Globus pallidus (tissue), 1 donor: ENCODE measurements around the gene SYF2.
"Not testable (repeated sequence)": the region's sequence is repeated elsewhere in the genome, so short reads cannot be mapped to it uniquely, and the experiment has no call there.

Source experiments
- DNase-seq: peaks from one replicate; pipeline ENCODE4 v3.0.0-alpha.2; 2015; ENCODE audit warnings: low spot score

The SYF2 gene

DNA sequence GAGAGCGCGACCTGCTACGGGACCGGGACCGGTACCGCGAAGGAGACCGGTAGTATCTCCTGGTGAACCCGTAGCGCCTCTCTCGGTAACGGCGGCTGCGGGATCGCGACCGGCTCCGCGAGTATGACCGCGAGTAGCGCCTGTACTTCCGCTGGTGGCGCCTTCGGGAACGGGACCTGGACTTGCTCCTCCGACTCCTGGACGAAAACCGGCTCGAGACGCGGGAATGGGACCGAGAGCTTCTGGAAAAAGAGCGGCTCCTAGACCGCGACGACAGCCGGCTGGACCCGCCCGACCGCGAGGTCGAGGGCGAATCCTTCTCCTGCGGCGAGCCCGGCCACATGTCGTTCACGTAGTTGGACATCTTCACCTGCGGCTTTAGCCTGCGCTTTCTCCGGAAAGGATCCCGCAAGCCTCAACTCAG is 14.3 kb upstream of the SYF2 start:
- no peak for DNase-seq

DNA sequence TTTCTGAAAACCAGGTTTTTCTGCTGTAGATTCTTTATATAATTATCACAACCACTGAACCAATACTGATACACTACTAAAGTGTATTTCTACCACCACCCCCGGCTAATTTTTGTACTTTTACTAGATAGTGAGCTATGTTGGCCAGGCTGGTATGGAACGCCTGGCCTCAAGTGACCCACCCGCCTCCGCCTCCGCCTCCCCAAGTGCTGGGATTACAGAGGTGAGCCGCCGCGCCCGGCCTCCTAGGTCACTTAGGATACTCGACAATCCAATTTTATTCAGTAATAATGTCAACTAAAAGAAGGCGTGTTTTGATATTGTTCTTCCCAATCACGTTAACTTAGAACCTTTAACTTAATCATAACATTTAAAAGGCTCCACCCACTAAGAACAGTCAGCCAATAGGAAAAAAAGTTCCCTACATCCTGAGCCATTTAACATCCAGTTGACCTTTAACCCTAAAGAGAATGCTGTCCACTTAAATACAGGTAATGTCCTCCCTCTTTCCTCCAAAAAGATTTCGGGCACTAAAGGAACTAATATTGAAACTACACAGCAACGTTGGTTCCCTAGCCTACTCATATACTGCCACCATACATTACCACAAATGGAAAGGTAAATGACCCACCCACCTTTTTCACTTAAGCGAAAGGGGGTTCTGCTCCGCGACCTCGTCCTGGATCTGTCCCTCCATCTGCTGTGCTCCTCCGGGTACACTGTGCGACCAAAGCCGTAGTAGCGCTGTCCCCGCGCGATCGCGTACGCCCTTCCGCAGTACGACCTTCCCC is 13.7 kb upstream of the SYF2 start:
- no peak for DNase-seq

DNA sequence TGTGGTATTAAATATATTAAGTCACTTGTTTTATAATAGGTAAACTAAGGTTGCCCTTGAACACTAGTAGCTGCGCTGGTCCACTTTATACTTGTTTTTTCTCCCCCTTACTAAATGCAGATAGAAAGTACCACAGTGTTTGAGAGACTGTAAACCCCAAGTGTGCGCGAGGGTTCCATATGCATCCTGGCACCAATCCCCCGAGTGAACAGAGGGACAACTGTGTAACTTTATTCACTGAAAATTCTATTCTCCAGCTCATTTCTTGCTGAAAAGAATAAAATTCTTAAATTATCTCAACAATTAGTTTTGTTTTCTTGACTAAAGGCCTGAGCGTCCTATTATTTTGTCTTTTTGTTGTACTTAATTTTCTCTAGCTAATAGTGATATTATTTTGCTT is 13.1 kb upstream of the SYF2 start:
- DNase-seq: no peak

DNA sequence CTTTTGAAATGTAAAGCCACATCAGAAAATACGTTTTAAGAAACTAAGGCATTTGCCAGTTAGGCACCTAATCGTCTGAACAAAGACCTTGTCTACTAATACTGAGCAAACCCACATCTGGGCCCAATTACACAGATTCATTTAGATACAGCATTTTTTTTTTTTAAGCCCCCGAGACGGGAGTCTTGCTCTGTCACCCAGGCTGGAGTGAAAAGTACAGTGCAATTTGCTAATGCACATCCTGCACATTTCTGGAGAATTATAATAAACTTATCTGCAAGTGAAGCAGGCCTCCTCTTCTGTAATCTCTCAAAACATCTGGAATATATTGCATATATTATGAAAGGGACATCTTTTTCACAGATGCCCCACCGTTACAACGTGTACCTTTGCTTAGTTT is 11.6 kb upstream of the SYF2 start:
- no peak for DNase-seq

DNA sequence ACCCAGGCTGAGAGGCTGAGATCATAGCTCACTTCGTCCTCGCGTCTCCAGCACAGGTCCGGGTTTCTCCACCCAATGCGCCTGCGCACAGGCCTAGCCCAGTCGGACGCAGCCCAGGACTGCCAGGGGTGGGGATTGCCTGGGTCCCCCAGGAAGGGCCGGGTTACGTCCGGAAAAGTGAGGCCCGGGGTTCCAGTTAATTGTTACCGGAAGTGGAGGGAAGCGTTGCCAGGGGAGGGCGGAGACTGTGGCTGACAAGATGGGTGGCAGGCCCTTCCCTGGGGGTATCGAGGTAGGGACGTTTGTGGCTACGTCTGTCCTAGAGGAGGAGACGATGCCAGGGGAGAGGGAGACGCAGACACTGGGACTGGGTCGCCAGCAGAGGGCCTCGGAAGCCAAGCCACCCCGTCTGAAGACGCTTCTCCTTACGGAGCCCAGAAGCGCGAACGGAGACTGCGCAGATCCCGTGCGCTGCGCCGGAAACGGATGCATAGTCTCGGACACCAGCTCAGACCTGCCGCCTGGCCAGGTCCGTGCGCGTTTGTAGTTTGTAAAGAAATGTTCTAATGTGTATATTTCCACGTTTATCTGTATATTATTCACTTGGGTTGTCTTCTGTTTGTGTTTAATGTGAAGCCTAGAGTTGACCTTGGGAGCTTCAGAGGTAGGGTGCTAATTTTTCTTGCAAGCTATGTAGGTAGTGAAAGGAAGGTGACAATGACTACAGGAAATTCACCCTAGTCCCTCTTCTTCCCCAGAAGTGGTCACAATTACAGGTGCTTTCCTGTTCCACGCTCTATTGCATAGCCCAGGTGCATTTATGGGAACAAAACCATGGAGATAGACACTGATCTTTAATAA is 7.6 kb upstream of the SYF2 start:
- DNase-seq: peak; percentile 82

DNA sequence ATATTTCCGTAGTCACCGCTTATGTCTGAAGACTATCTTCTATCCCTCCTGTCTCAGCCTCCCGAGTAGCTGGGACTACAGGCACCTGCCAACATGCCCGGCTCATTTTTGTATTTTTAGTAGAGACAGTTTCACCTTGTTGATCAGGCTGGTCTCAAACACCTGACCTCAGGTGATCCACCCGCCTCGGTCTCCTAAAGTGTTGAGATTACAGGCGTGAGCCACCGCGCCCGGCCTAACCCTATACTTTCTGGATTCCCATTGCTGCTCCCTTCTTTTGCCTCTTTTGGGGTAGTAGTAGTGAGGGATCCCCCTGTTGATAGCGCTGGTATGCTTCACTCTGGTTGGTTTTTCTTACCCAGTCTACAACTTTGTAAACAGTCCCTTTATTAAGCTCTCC is 5.7 kb upstream of the SYF2 start:
- DNase-seq: no peak

DNA sequence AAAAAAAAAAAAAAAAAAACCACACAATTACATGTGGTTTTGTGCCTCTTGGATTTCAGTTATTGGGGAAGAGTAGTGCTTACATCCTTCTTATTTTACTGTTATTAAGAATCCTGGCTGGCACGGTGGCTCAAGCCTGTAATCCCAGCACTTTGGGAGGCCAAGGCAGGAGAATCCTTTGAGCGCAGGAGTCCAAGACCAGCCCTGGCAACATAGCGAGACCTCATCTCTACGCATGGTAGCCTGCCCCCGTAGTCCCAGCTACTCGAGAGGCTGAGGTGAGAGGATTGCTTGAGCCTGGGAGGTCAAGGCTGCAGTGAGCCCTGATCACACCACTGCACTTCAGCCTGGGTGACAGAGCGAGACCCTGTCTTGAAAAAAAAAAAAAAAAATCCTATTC is 4.0 kb upstream of the SYF2 start:
- not testable (repeated sequence) for DNase-seq

DNA sequence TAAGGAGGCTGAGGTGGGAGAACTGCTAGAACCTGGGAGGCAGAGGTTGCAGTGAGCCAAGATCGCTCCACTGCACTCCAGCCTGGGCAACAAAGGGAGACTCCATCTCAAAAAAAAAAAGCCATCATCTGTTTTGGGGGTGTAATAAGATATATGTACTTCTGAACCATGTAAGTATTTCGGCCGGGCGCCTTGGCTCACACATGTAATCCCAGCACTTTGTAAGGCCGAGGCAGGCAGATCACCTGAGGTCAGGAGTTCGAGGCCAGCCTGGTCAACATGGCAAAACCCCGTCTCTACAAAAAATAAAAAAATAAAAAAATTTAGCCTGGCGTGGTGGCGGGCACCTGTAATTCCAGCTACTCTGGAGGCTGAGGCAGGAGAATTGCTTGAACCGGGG is 3.1 kb upstream of the SYF2 start:
- DNase-seq: not testable (repeated sequence)

DNA sequence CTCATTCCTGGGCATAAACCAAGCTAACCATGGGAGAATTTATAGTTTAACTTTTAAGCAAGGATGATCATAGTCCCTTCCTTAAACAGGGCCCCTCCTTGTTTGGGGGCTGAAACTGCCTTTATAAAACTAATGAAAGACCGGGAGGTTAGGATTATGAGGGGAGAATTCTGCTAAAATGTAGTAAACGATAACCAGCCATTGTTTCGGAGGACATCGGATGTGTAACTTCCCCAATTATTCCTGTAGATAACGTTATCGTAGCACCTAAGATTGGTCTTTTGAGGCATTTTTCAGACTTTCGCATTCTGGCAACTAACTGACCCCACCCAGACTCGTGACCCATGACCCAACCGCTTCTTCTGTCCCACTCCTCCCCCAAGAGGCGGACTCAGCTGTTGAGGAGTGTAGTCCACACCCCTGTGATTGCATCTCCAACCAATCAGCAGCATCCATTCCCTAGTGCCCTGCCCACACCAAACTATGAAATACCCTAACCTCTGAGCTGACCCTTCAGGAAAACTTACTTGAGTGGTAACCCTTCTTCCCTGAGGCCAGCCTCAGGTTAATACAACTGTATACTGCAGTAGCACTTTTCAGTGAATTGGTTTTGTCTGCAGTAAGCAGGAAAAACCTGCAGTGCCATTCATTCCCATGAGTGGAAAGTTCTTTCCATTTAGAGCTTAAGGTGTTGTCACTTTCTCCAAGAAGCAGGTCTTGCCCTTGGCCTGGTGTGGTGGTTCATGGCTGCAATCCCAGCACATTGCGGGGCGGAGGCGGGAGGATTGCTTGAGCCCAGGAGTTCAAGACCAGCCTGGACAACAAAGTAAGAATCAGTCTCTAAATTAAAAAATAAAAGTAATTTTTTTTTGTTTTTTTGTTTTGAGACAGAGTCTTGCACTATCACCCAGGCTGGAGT is 823 bp upstream of the SYF2 start:
- DNase-seq: peak; percentile 77

DNA sequence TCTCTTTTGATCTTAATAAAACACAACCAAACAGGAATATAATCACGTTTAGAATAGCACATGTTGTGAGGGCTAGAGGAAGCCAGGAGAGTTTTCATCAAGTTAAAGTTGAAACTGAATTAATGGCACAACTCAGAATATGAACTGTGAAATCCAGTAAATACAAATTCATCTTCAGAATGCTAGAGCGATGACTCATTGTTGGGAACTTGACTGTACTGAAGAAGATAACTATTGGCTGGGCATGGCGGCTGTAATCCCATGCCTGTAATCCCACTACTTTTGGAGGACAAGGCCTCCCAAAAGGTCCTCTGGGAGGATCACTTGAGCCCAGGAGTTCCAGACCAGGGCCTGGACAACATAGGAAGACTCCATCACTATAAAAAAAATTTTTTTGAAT is 8.8 kb downstream of the SYF2 start:
- no peak for DNase-seq

DNA sequence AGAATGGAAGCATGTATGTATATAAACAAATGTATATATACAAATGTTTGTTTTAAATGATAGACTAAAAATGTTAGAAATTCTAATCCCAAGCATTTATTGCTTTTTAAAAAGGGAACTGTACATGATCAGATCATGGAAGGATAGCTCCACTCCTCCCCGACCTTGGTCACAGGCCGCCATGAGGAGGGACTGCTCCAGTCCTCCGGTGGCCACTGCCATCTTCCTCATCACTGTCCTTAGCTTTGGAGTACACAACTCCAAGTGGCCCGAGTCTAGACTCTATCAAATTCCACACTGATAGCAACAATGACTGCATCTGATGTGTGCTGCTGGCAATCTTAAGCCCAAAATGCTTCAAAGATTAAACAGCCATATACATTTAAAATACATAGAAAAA is 9.7 kb downstream of the SYF2 start:
- no peak for DNase-seq

DNA sequence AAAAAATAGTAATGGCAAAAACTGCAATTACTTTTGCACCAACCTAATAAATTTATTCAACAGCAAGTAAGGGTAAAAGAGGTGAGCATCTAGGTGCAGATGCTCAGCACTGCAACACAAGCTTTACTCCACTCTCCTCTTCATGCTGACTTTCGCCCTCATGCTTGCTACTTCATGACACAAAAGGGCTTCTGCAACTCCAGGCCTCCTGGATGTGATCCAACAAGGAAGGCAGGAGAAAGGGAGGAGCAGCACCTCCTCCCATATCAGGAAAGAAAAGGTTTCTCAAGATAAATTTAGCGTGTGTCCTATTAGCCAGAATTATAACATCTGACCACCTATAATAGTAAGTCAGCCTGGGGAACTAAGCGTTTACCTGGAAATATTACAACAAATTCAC is 11.6 kb downstream of the SYF2 start:
- no peak for DNase-seq

DNA sequence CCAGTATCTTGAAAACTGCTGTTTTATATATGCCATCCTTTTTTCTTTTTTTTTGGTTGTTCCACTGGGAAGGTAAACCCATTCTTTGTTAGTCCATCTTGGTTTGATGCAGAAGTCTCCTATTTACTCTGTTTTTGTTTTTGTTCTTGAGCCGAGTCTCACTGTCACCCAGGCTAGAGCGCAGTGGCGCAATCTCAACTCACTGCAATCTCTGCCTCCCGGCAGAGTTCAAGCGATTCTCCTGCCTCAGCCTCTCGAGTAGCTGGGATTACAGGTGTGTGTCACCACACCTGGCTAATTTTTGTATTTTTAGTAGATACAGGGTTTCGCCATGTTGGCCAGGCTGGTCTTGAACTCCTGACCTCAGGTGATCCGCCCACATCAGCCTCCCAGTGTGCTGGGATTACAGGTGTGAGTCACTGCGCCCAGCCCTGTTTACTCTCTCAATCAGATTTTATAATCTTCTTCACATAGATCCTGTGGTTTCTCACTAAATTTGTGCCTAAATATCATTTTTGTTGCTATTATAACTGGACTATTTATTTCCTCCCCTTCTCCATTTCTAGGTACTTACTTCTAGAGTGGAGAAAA is 12.5 kb downstream of the SYF2 start:
- DNase-seq: no peak

DNA sequence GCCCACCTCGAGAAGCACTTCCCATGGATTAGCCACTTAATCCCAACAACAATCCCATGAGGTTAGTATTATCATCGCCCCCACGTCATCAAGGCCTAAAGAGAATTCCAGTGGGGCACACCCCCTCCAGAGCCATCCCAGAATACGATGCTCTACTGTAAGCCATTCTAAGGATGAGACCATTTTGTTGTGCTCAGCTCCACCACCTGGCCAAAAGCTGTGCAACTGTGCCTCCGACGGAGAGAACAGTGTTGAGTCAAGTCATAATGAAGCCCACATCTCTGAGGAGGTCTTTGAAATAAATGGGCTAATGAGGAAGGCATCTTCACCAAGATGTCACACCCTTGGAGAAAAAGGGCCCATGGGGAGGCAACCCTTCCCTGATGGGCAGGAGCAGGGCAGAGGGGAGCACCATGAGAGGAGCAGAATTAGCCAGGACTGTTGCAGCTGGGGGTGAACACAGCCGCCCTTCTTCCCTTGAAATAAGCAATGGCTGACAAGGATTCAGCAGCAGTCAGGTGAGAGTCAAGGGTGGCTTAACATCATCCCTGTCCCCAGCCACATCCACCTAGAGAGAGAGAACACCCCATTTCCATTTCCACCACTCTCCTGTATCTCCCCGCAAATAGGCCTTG is 14.6 kb downstream of the SYF2 start:
- no peak for DNase-seq

DNA sequence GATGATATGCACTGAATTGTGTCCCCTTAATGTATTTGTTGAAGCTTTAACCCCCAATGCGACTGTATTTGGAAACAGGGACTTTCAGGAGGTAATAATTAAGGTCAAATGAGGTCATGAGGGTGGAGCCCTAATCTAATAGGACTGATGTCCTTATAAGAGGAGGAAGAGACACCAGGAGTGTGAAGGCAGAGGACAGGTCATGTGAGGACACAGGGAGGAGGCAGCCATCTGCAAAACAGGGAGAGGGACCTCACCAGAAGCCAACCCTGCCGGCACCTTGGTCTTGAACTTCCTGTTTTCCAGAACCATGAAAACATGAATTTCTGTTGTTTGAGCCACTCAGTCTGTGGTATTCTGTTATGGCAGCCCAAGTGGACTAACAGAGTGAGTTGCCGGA is 15.3 kb downstream of the SYF2 start:
- no peak for DNase-seq

DNA sequence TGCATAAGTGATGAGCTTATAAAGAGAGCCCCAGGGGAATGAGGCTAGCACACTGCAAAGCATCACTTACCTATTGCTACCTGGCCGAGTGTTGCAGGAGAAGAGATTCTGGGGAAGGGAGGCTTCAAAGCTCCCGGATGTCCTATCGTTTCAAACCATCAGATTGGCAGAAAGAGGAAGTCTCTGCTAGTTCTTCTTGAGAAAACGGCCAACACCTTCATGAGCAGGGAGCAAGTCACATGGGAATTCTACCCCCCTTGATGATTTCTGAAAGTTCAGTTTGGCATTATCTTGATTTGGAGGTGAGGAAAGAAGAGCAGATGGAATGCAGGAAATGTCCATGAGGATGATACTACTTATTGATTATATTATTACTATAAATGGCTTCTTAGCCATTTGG is 16.2 kb downstream of the SYF2 start:
- DNase-seq: no peak

DNA sequence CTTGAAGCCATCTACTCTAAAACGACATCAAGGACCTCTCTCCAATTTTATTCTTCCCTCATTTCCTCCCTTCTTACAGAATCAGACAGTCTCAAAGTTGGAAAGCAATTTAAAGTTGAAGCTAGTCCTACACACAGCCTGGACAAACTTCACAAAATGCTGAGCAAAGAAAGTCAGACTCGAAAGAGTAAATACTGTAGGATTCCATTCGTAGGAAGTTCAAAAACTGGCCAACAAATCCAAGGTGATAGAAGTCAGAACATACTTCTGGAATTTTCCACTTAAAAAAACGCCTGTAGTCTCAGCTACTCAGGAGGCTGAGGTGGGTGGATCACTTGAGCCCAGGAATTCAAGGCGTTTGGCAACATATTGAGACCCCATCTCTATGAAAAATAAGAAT is 19.6 kb downstream of the SYF2 start:
- DNase-seq: no peak

DNA sequence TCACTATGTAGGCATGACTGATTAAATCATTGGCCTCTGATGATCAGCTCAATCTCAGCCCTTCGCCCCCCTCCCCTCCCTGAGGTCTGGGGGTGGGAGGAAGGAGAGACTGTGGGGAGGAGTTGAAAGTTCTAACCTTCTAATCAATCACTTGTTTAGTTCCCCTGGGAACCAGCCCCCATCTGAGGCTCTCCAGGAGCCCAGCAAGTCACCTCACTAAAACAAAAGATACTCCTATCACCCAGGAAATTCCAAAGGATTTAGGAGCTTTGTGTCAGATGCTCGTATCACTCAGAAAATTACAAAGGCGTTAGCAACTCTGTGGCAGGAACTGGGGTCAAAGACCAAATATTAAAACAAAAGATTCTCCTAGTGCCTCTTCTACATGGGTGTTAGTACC is 21.6 kb downstream of the SYF2 start:
- no peak for DNase-seq

DNA sequence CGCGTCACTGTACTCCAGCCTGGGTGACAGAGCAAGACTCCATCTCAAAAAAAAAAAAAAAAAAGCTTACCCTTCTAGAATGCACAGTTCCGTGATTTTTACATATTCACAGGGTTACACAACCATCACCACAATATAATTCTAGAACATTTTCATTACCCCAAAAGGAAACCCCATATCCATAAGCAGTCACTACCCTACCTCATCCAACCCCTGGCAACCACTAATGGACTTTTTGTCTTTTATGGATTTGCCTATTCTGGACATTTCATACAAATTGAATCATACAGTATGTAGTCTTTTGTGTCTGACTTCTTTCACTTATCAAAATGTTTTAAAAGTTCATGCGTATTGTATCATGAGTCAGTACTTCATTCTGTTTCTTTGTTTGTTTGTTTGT is 22.8 kb downstream of the SYF2 start:
- DNase-seq: no peak

DNA sequence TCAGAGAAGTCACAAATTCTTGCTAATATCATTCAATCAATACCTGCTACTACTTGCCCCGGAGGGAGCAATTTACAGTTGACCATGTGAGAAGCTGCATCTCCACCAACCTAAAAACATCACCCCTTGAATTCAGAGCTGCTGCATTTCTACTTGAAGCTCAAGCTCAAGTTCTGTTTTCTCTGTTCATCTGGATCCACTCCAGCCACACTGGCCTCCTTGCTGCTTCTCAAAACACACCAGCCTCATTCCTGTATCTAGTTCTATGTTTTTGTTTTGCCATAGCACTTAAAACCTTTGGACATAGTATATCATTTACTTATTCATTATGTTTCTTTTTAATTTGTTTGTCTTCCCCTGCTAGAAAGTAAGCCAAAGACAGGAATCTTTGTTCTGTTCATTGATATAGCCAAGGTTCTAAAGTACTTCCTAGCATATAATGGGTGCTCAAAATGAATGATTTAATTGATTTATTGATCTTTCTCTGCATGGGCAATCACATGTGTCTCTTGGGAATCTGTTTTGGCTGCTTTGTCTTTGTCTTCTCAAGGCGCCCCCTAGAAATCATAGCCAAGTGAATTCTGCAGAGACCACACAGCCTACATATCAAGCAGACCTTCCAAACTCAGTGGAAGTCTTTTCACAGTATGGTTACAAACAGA is 23.6 kb downstream of the SYF2 start:
- DNase-seq: no peak

DNA sequence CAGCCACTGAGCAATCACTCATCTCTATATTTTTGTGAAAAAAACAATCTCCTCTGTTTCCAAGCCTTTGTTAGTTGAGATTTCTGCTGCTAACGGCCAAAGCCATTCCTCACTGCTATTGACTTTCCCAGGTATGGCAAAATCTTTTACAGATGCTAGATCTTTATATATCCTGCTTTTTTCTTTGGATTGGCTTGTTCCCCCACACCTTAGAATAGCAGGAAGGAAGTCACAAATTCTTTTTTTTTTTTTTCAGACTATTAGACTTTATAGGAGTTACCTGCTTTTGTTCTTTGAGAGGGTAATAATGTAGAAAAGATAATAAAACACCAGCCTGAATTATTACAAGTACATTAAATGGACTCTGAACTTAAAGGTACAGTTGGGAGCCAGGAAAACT is 24.2 kb downstream of the SYF2 start:
- DNase-seq: no peak
